ENCODE data around the gene PTPN23. TPM values are rescaled to one million over a fixed set of nuclear protein-coding genes. Genes with fewer than 3 reads are reported as not detected.
A peak's percentile ranks its signal among the peaks of the same experiment; 100 is the strongest.

PTPN23 gene
- total RNA-seq, 1 donor from 2014 or later, result 40.3 TPM

DNA sequence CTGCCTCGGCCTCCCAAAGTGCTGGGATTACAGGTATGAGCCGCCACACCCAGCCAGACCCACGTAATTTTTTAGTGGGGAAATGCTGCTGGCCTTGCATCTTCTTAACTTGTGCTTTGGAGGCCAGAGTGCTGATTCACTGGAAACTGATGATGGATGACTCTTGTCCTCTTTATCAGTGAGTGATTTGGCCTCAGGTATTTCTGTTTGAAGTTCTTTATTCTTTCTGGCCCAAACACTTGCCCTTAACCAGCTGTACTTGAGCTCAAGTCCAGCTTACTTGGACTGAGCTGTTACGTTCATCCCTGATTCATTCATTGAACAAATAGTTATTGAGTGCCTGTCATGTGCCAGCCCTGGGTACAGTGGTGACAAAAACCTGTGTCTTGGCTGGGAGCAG lies 4.2 kb downstream of the PTPN23 start:
- Mint-ChIP-seq H3K4me3 (ENCODE audit: unreplicated experiment) (no peak overlapping the region), H3K27me3 (ENCODE audit: low read depth, unreplicated experiment) (no peaks in the 10 kb centered on the region), H3K9me3 (ENCODE audit: unreplicated experiment) (no peaks in the 10 kb centered on the region), H3K36me3 (ENCODE audit: low read depth, unreplicated experiment) (peaks cover 3% of the 10 kb centered on the region), H3K27ac (ENCODE audit: unreplicated experiment) (no peak overlapping the region), H3K4me1 (ENCODE audit: low read depth, unreplicated experiment) (peaks cover 4% of the 10 kb centered on the region)
- DNase-seq (ENCODE audit: low read depth) (peak; percentile 85), FAIRE-seq (no peak)
- Histone ChIP-seq H3K27ac (ENCODE audit: low read depth, low read length) (no peak overlapping the region), H3K27me3 (ENCODE audit: insufficient read depth, low read length) (no peaks in the 10 kb centered on the region), H3K36me3 (ENCODE audit: insufficient read depth, low read length) (no peaks in the 10 kb centered on the region), H3K4me3 (ENCODE audit: insufficient read depth, low read depth, low read length) (no peak overlapping the region), H3K9me3 (ENCODE audit: insufficient read depth, low read depth, low read length) (no peaks in the 10 kb centered on the region), H3K4me2 (ENCODE audit: low read length) (no peak overlapping the region), H4K20me1 (ENCODE audit: insufficient read depth, low read length) (peaks cover 75% of the 10 kb centered on the region), H2AFZ (ENCODE audit: low read depth, low read length) (no peak overlapping the region), H3K4me1 (ENCODE audit: insufficient read depth, low read length) (peaks cover 7% of the 10 kb centered on the region), H3K9ac (ENCODE audit: low read length) (no peak overlapping the region), H3K79me2 (ENCODE audit: insufficient read depth, low read length) (peaks cover 90% of the 10 kb centered on the region)
- TF ChIP-seq EZH2 (IDR thresholded peaks at IDR 0.05; ENCODE audit: insufficient read depth, low read length), result no peak
- TF ChIP-seq, protein P1, sequence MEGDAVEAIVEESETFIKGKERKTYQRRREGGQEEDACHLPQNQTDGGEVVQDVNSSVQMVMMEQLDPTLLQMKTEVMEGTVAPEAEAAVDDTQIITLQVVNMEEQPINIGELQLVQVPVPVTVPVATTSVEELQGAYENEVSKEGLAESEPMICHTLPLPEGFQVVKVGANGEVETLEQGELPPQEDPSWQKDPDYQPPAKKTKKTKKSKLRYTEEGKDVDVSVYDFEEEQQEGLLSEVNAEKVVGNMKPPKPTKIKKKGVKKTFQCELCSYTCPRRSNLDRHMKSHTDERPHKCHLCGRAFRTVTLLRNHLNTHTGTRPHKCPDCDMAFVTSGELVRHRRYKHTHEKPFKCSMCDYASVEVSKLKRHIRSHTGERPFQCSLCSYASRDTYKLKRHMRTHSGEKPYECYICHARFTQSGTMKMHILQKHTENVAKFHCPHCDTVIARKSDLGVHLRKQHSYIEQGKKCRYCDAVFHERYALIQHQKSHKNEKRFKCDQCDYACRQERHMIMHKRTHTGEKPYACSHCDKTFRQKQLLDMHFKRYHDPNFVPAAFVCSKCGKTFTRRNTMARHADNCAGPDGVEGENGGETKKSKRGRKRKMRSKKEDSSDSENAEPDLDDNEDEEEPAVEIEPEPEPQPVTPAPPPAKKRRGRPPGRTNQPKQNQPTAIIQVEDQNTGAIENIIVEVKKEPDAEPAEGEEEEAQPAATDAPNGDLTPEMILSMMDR (IDR thresholded peaks at IDR 0.05; ENCODE audit: insufficient read depth, low read depth, low read length), result no peak

DNA sequence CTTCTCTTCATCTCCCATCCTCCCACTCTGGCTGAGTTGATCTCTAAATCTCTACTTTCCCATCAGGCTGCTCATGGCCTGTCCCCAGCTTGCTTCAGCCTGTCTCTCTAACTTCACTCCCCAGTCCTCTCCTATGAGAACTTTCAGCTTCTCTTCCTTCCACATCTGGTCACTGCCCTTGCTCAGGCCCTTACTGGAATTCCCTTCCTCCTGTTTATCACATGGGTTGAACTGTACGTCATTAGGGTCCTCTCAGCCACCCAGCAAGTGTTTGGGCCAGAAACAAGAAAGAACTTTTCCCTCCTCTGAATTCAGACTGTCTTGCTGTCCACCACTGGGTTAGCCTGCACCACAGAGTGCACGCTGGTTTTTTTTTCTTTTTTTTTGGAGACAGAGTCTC lies 5.0 kb downstream of the PTPN23 start:
- no peak overlapping the region for H3K9ac ChIP-seq (ENCODE audit: low read length)
- H2AFZ ChIP-seq (ENCODE audit: low read depth, low read length), result no peak overlapping the region
- no peaks in the 10 kb centered on the region for H3K27me3 ChIP-seq (ENCODE audit: insufficient read depth, low read length)
- FAIRE-seq (no peak), DNase-seq (ENCODE audit: low read depth) (no peak)
- no peak overlapping the region for H3K4me2 ChIP-seq (ENCODE audit: low read length)
- H3K27me3 Mint-ChIP-seq (ENCODE audit: low read depth, unreplicated experiment), result no peaks in the 10 kb centered on the region
- H3K36me3 Mint-ChIP-seq (ENCODE audit: low read depth, unreplicated experiment), result peaks cover 3% of the 10 kb centered on the region
- no peak overlapping the region for H3K27ac Mint-ChIP-seq (ENCODE audit: unreplicated experiment)
- no peak overlapping the region for H3K4me3 ChIP-seq (ENCODE audit: insufficient read depth, low read depth, low read length)
- H3K9me3 Mint-ChIP-seq (ENCODE audit: unreplicated experiment), result no peaks in the 10 kb centered on the region
- TF ChIP-seq, protein P1 (IDR thresholded peaks at IDR 0.05; ENCODE audit: insufficient read depth, low read depth, low read length), result no peak
- TF ChIP-seq EZH2 (IDR thresholded peaks at IDR 0.05; ENCODE audit: insufficient read depth, low read length), result no peak
- no peak overlapping the region for H3K27ac ChIP-seq (ENCODE audit: low read depth, low read length)
- H3K36me3 ChIP-seq (ENCODE audit: insufficient read depth, low read length), result no peaks in the 10 kb centered on the region
- no peaks in the 10 kb centered on the region for H3K9me3 ChIP-seq (ENCODE audit: insufficient read depth, low read depth, low read length)
- peaks cover 82% of the 10 kb centered on the region for H4K20me1 ChIP-seq (ENCODE audit: insufficient read depth, low read length)
- no peak overlapping the region for H3K4me3 Mint-ChIP-seq (ENCODE audit: unreplicated experiment)
- H3K4me1 ChIP-seq (ENCODE audit: insufficient read depth, low read length), result peaks cover 7% of the 10 kb centered on the region
- peaks cover 94% of the 10 kb centered on the region for H3K79me2 ChIP-seq (ENCODE audit: insufficient read depth, low read length)
- peaks cover 4% of the 10 kb centered on the region for H3K4me1 Mint-ChIP-seq (ENCODE audit: low read depth, unreplicated experiment)

DNA sequence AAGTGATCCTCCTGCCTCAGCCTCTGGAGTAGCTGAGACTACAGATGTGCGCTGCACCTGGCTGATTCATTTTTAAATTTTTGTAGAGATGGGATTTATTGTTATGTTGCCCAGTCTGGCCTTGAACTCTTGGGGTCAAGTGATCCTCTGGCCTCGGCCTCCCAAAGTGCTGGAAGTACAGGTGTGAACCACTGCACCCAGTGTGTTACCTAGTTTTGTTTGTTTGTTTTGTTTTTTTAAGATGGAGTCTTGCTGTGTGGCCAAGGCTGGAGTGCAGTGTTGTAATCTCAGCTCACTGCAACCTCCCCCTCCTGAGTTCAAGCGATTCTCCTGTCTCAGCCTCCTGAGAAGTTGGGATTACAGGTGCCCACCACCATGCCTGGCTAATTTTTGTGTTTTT lies 12.1 kb downstream of the PTPN23 start:
- no peak overlapping the region for H3K9ac ChIP-seq (ENCODE audit: low read length)

More for the DNA sequence above, 12.1 kb downstream of the PTPN23 start:
- Histone ChIP-seq H3K27ac (ENCODE audit: low read depth, low read length) (no peak overlapping the region), H3K9me3 (ENCODE audit: insufficient read depth, low read depth, low read length) (no peaks in the 10 kb centered on the region), H2AFZ (ENCODE audit: low read depth, low read length) (no peak overlapping the region), H3K79me2 (ENCODE audit: insufficient read depth, low read length) (peaks cover 91% of the 10 kb centered on the region), H3K27me3 (ENCODE audit: insufficient read depth, low read length) (no peaks in the 10 kb centered on the region), H3K4me3 (ENCODE audit: insufficient read depth, low read depth, low read length) (no peak overlapping the region), H3K4me1 (ENCODE audit: insufficient read depth, low read length) (peaks cover 18% of the 10 kb centered on the region), H3K4me2 (ENCODE audit: low read length) (no peak overlapping the region), H4K20me1 (ENCODE audit: insufficient read depth, low read length) (peaks cover 82% of the 10 kb centered on the region), H3K36me3 (ENCODE audit: insufficient read depth, low read length) (peaks cover 2% of the 10 kb centered on the region)
- no peaks in the 10 kb centered on the region for H3K27me3 Mint-ChIP-seq (ENCODE audit: low read depth, unreplicated experiment)
- H3K36me3 Mint-ChIP-seq (ENCODE audit: low read depth, unreplicated experiment), result peaks cover 6% of the 10 kb centered on the region
- FAIRE-seq, result no peak
- DNase-seq (ENCODE audit: low read depth), result no peak
- no peak overlapping the region for H3K4me3 Mint-ChIP-seq (ENCODE audit: unreplicated experiment)
- TF ChIP-seq EZH2 (IDR thresholded peaks at IDR 0.05; ENCODE audit: insufficient read depth, low read length), result no peak
- TF ChIP-seq, protein P1 (IDR thresholded peaks at IDR 0.05; ENCODE audit: insufficient read depth, low read depth, low read length), result no peak
- peaks cover 21% of the 10 kb centered on the region for H3K4me1 Mint-ChIP-seq (ENCODE audit: low read depth, unreplicated experiment)
- H3K9me3 Mint-ChIP-seq (ENCODE audit: unreplicated experiment), result no peaks in the 10 kb centered on the region
- no peak overlapping the region for H3K27ac Mint-ChIP-seq (ENCODE audit: unreplicated experiment)

Measured in astrocyte (in vitro differentiated cells and primary cell).